H1 (cell line): Measurements from ENCODE around the gene RALGAPB. TPM values are rescaled to one million over a fixed set of nuclear protein-coding genes. Genes with fewer than 3 reads are reported as not detected.

Experiments used
- BACH1 ChIP-seq: IDR thresholded peaks from 2 replicates; pipeline ENCODE4 v1.6.1; 2012; ENCODE audit warnings: low read length, improper control_type of control experiment
- EGR1 ChIP-seq: IDR thresholded peaks from 2 replicates; pipeline ENCODE4 v1.6.1; 2011; ENCODE audit warnings: low read depth, low read length, borderline replicate concordance
- GABPA ChIP-seq: IDR thresholded peaks from 2 replicates; pipeline ENCODE4 v1.6.1; 2011; ENCODE audit warnings: mild to moderate bottlenecking, low read length, moderate library complexity, borderline replicate concordance; ENCODE audit not compliant: insufficient read depth
- RXRA ChIP-seq: IDR thresholded peaks from 2 replicates; pipeline ENCODE4 v1.6.1; 2011; ENCODE audit warnings: low read depth, mild to moderate bottlenecking, low read length, moderate library complexity; ENCODE audit not compliant: insufficient read depth
- TEAD4 ChIP-seq: IDR thresholded peaks from 2 replicates; pipeline ENCODE4 v1.6.1; 2012; ENCODE audit warnings: low read depth, low read length, inconsistent platforms, mixed read lengths
- ZNF274 ChIP-seq: IDR thresholded peaks from 2 replicates; pipeline ENCODE4 v1.7.0; 2012; ENCODE audit warnings: low read length, borderline replicate concordance; ENCODE audit errors: extremely low read depth
- polyA plus RNA-seq, 7 experiments: library from polyadenylated mRNA; depleted of rRNA in 3 of 7; stranded (reverse) in 5 of 7; unstranded in 2 of 7; fragments of >200 nt in 5 of 7; fragments of 200-250 nt in 2 of 7; gene quantifications; 1 replicate in 5 of 7; 2 replicates in 1 of 7; 4 replicates in 1 of 7; pipeline versions ENCODE4 v1.2.1 to v1.2.3, GENCODE V29; 2011 to 2013; ENCODE audit warnings: missing spikeins in 2 of 7, mixed read lengths in 2 of 7
- total RNA-seq: library from RNA; stranded (reverse); fragmentation: NEBNext Ultra II Directional; extraction: Animal tissue kit (Norgen Biotek cat#: 25700); gene quantifications from 2 replicates; pipeline ENCODE4 v1.2.1, GENCODE V29; 2021
- TF ChIP-seq, protein P1 (sequence below): fragments of 300-600 bp; sonication (generic); IDR thresholded peaks from 2 replicates; pipeline ENCODE4 v1.7.1; 2012; ENCODE audit warnings: low read length, moderate library complexity, mild to moderate bottlenecking, inconsistent platforms; ENCODE audit not compliant: insufficient replicate concordance

Gene RALGAPB
- total and polyA plus RNA-seq, 2 of the 8 experiments (the other 6 are each of a cell fraction or from before 2014, with no cell fraction given), result 10.6 to 35.1 TPM

DNA sequence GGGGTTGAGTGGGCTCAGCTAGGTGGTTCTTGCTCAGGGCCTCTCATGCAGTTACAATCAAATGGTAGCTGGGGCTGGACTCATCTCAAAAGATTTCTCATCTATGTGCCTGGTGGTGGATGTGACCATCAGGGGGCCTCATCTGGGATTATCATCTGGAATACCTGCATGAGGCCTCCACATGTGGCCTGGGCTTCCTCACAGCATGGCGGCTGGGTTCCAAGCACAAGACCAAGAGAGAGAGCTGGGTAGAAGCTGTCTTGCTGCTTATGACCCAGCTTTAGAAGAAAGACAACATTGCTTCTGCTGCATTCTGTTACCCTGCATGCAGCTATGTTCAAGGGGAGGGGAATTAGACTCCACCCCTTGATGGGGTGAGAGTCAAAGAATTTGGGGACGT is 151.4 kb downstream of the RALGAPB start (continued):
- TF ChIP-seq, protein P1, sequence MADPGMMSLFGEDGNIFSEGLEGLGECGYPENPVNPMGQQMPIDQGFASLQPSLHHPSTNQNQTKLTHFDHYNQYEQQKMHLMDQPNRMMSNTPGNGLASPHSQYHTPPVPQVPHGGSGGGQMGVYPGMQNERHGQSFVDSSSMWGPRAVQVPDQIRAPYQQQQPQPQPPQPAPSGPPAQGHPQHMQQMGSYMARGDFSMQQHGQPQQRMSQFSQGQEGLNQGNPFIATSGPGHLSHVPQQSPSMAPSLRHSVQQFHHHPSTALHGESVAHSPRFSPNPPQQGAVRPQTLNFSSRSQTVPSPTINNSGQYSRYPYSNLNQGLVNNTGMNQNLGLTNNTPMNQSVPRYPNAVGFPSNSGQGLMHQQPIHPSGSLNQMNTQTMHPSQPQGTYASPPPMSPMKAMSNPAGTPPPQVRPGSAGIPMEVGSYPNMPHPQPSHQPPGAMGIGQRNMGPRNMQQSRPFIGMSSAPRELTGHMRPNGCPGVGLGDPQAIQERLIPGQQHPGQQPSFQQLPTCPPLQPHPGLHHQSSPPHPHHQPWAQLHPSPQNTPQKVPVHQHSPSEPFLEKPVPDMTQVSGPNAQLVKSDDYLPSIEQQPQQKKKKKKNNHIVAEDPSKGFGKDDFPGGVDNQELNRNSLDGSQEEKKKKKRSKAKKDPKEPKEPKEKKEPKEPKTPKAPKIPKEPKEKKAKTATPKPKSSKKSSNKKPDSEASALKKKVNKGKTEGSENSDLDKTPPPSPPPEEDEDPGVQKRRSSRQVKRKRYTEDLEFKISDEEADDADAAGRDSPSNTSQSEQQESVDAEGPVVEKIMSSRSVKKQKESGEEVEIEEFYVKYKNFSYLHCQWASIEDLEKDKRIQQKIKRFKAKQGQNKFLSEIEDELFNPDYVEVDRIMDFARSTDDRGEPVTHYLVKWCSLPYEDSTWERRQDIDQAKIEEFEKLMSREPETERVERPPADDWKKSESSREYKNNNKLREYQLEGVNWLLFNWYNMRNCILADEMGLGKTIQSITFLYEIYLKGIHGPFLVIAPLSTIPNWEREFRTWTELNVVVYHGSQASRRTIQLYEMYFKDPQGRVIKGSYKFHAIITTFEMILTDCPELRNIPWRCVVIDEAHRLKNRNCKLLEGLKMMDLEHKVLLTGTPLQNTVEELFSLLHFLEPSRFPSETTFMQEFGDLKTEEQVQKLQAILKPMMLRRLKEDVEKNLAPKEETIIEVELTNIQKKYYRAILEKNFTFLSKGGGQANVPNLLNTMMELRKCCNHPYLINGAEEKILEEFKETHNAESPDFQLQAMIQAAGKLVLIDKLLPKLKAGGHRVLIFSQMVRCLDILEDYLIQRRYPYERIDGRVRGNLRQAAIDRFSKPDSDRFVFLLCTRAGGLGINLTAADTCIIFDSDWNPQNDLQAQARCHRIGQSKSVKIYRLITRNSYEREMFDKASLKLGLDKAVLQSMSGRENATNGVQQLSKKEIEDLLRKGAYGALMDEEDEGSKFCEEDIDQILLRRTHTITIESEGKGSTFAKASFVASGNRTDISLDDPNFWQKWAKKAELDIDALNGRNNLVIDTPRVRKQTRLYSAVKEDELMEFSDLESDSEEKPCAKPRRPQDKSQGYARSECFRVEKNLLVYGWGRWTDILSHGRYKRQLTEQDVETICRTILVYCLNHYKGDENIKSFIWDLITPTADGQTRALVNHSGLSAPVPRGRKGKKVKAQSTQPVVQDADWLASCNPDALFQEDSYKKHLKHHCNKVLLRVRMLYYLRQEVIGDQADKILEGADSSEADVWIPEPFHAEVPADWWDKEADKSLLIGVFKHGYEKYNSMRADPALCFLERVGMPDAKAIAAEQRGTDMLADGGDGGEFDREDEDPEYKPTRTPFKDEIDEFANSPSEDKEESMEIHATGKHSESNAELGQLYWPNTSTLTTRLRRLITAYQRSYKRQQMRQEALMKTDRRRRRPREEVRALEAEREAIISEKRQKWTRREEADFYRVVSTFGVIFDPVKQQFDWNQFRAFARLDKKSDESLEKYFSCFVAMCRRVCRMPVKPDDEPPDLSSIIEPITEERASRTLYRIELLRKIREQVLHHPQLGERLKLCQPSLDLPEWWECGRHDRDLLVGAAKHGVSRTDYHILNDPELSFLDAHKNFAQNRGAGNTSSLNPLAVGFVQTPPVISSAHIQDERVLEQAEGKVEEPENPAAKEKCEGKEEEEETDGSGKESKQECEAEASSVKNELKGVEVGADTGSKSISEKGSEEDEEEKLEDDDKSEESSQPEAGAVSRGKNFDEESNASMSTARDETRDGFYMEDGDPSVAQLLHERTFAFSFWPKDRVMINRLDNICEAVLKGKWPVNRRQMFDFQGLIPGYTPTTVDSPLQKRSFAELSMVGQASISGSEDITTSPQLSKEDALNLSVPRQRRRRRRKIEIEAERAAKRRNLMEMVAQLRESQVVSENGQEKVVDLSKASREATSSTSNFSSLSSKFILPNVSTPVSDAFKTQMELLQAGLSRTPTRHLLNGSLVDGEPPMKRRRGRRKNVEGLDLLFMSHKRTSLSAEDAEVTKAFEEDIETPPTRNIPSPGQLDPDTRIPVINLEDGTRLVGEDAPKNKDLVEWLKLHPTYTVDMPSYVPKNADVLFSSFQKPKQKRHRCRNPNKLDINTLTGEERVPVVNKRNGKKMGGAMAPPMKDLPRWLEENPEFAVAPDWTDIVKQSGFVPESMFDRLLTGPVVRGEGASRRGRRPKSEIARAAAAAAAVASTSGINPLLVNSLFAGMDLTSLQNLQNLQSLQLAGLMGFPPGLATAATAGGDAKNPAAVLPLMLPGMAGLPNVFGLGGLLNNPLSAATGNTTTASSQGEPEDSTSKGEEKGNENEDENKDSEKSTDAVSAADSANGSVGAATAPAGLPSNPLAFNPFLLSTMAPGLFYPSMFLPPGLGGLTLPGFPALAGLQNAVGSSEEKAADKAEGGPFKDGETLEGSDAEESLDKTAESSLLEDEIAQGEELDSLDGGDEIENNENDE, result no peak
- no peak for TF ChIP-seq RXRA
- no peak for TF ChIP-seq ZNF274
- no peak for TF ChIP-seq EGR1
- TF ChIP-seq BACH1, result no peak
- TF ChIP-seq GABPA, result no peak
- no peak for TF ChIP-seq TEAD4
